ENCODE measurements around the gene DPYSL3.
"Not testable (repeated sequence)": the region's sequence is repeated elsewhere in the genome, so short reads cannot be mapped to it uniquely, and the experiment has no call there.

DPYSL3 gene

GRCh38 chr5:147509710-147510651 lies at the start of gene DPYSL3:
Gene DPYSL3 (minus strand): TSS chr5:147510068. CDS start chr5:147509858, 210 bp downstream.
- no peak for DNase-seq (ENCODE audit: low spot score)

- peak; percentile 23 for DNase-seq (ENCODE audit: low spot score)
Measured at GRCh38 chr5:147558826-147559225, 49.0 kb upstream of the DPYSL3 start.

GRCh38 chr5:147557876-147558745 lies 48.2 kb upstream of the DPYSL3 start:
- no peak for DNase-seq (ENCODE audit: low spot score)

- no peak for DNase-seq (ENCODE audit: low spot score)
Measured at GRCh38 chr5:147555176-147555575, 45.3 kb upstream of the DPYSL3 start.

GRCh38 chr5:147554261-147554817 lies 44.5 kb upstream of the DPYSL3 start:
- no peak for DNase-seq (ENCODE audit: low spot score)

- not testable (repeated sequence) for DNase-seq (ENCODE audit: low spot score)
Measured at GRCh38 chr5:147553817-147554216, 43.9 kb upstream of the DPYSL3 start.

GRCh38 chr5:147552897-147553296 lies 43.0 kb upstream of the DPYSL3 start:
- DNase-seq (ENCODE audit: low spot score): no peak

- DNase-seq (ENCODE audit: low spot score): no peak
Measured at GRCh38 chr5:147551677-147552076, 41.8 kb upstream of the DPYSL3 start.

GRCh38 chr5:147547730-147548129 lies 37.9 kb upstream of the DPYSL3 start:
- no peak for DNase-seq (ENCODE audit: low spot score)

- no peak for DNase-seq (ENCODE audit: low spot score)
Measured at GRCh38 chr5:147544556-147544955, 34.7 kb upstream of the DPYSL3 start.

- no peak for DNase-seq (ENCODE audit: low spot score)
Measured at GRCh38 chr5:147539053-147539452, 29.2 kb upstream of the DPYSL3 start.

- no peak for DNase-seq (ENCODE audit: low spot score)
Measured at GRCh38 chr5:147538236-147538635, 28.4 kb upstream of the DPYSL3 start.

GRCh38 chr5:147534172-147534951 lies 24.5 kb upstream of the DPYSL3 start:
- DNase-seq (ENCODE audit: low spot score): no peak

- no peak for DNase-seq (ENCODE audit: low spot score)
Measured at GRCh38 chr5:147532156-147532555, 22.3 kb upstream of the DPYSL3 start.

GRCh38 chr5:147530530-147531389 lies 20.9 kb upstream of the DPYSL3 start:
- DNase-seq (ENCODE audit: low spot score): peak; percentile 38

- DNase-seq (ENCODE audit: low spot score): no peak
Measured at GRCh38 chr5:147523069-147523468, 13.2 kb upstream of the DPYSL3 start.

- DNase-seq (ENCODE audit: low spot score): peak; percentile 24
Measured at GRCh38 chr5:147522435-147522834, 12.6 kb upstream of the DPYSL3 start.

GRCh38 chr5:147520450-147520849 lies 10.6 kb upstream of the DPYSL3 start:
- peak; percentile 6 for DNase-seq (ENCODE audit: low spot score)

GRCh38 chr5:147519380-147519779 lies 9.5 kb upstream of the DPYSL3 start:
- DNase-seq (ENCODE audit: low spot score): no peak

GRCh38 chr5:147517383-147517782 lies 7.5 kb upstream of the DPYSL3 start:
- no peak for DNase-seq (ENCODE audit: low spot score)

- DNase-seq (ENCODE audit: low spot score): no peak
Measured at GRCh38 chr5:147515269-147515668, 5.4 kb upstream of the DPYSL3 start.
